Measurements from ENCODE around the gene PDE4D. TPM values are rescaled to one million over a fixed set of nuclear protein-coding genes. Genes with fewer than 3 reads are reported as not detected.
"Not testable (repeated sequence)": the region's sequence is repeated elsewhere in the genome, so short reads cannot be mapped to it uniquely, and the experiment has no call there.

Gene PDE4D
- polyA plus RNA-seq, 4 donors: 17.5 to 31.9 (median 22.8) TPM

GRCh38 chr5:59394956-59395355, 498.6 kb downstream of the PDE4D start:
- not testable (repeated sequence) for DNase-seq (ENCODE audit: low read depth in 4 of 4, low spot score in 3 of 4)

DNA sequence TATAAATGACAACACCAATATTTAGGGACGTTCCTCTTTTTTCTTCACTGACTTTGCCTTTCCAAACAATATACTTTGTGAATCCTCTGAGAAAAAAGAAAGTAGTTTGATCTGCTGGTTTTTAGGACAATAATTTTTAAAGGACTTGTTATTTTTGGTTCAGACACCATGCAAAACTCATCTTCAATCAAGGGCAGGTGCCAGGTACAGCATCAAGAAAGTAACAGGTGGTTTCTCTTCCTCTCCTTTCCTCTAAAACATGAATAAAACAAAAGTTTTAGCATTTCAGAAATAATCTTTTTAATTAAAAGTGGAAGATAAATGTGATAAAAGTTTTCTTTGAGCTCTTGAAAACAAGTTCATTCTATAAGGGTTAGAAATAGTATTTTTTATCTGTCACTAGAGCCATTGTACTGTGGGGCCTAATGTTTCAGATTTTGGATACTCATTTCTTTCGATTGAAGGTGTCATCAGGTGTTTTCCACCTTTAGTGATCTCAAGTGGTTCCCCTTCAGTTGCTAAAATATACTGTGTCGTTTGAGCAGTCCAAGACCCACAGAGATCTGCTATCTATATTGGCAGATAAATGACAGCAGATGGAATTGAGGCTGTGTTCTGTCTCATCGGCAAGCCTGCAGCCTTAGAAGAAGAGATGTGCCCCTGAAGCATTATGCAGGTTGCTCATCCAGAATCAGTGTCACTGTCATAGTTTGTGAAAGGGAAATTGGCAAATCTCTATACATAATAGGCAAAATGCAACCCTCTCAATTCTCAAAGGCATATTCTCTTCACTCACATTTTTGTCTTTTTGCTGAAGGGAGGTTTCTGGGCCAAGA, 499.7 kb downstream of the PDE4D start:
- DNase-seq (ENCODE audit: low read depth in 4 of 4, low spot score in 3 of 4): no peak

GRCh38 chr5:59391576-59391975, 501.9 kb downstream of the PDE4D start:
- no peak for DNase-seq (ENCODE audit: low read depth in 4 of 4, low spot score in 3 of 4)

DNA sequence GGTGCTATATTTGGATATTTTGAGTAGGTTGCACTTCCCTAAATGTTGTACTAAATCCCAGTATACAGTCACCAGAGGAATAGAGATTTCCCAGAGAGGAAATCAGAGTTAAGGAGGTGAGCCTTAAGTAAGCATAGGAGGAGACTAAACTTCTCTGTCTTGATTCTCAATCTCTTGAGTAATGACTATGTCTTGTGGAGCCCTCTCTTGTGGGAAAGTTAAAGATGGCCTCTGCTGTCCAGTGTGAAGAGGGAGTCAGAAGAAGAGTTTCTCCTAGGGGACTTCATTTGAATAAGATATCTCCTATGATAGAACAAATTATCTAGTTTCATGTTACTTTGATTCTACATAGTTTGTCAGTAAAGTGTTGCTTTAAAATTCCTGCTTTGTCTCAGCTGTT, 502.5 kb downstream of the PDE4D start:
- DNase-seq (ENCODE audit: low read depth in 4 of 4, low spot score in 3 of 4): no peak

DNA sequence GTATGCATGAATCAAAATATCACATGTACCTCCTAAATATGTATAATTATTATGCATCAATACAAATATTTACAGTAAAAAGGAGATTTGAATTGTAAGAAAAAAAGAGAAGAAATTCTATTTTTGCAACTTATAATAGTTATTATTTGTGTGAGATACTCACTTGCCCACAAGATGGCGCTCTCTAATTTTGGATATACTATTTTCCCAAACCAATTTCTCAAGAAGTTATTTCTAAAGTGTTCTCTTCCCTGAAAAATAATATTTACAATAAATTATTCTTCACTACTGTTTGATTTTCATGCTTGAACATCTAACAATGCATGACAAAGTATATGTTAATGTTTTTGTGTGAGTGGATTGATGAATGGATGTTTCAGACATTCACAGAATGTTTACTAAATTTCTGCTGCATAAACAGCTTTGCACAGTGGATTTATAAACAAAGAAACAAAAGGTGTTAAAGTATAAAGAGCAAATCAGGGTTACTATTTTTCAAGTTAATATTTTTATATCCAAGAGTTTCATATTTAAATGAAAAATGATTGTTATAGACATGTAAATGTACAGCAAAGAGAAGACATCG, 503.4 kb downstream of the PDE4D start:
- peak in 3 of 4 donors; percentile 12 to 17 (median 14) for DNase-seq (ENCODE audit: low read depth in 4 of 4, low spot score in 3 of 4)

- DNase-seq (ENCODE audit: low read depth in 4 of 4, low spot score in 3 of 4): no peak
Observed at GRCh38 chr5:59387127-59387526, 506.4 kb downstream of the PDE4D start.

DNA sequence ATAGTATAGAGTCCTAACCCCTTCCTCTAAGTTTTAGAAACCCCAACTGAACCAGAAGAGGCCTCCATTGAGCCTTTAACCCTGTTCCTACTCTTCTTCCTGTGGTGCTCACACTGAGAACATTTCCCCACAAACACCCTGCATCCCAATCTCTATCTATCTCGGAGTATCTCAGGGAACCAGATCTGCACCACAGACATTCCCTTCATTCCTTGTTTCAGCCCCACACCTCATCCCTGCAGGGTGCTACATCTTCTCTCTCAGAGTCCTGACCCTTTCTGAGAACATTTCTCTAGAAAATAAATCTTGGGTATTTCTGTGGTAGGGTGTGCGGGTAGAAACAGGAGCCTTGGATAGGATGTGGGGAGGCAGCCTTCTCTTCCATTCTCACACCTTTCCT, 507.8 kb downstream of the PDE4D start:
- no peak for DNase-seq (ENCODE audit: low read depth in 4 of 4, low spot score in 3 of 4)

GRCh38 chr5:59380350-59380951, 513.1 kb downstream of the PDE4D start:
- peak in 3 of 4 donors; percentile 44 to 53 (median 49) for DNase-seq (ENCODE audit: low read depth in 4 of 4, low spot score in 3 of 4)

GRCh38 chr5:59374036-59374435, 519.5 kb downstream of the PDE4D start:
- not testable (repeated sequence) for DNase-seq (ENCODE audit: low read depth in 4 of 4, low spot score in 3 of 4)

DNA sequence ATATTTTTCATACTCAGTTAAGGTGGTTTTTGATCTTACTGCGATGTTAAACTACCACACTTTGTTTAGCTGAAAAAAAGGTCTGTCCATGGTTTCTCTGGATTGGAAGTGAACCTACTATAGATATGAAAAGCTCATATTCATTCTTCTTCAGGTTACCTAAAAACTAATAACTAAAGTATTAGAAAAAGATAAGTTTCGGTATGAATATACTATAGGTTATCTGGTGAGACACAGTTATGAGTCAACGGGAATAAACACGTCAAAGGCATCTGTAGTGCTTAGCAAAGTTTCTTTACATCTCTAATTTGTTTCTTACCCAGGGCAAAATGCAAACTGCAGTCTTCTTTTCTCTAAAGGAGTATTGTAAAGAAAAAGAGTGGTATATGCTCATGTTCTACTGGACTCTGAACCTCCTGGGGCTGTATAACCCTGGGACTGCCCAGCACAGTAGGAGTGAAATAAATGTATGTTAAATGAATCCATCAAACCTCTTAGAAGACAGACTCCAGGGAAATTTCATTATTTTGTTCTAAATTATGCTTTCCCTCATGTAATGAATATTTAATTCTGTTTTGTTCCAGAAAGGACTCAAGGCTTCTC, 521.9 kb downstream of the PDE4D start:
- DNase-seq (ENCODE audit: low read depth in 4 of 4, low spot score in 3 of 4): no peak

DNA sequence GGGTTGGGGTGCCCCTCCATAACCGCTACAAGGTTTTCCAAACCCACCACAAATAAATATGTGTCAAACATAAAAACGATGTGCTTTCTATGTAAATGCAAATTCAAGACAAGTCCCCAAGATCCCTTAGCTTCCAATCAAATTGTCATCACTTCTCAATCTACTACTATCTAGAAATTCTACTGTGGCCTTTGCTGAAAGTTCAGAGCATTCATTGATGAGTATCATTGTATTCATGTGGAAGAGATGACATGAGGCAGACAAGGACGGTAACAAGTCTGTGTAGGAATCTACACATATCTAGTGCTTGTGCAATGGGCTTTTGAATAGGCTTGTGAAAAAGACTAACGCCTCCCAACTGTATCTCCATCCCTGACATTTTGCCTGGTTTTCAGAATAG, 524.6 kb downstream of the PDE4D start:
- no peak for DNase-seq (ENCODE audit: low read depth in 4 of 4, low spot score in 3 of 4)

- DNase-seq (ENCODE audit: low read depth in 4 of 4, low spot score in 3 of 4): peak in 1 of 4 donors; percentile 59
Observed at GRCh38 chr5:59367791-59368394, 525.6 kb downstream of the PDE4D start.

DNA sequence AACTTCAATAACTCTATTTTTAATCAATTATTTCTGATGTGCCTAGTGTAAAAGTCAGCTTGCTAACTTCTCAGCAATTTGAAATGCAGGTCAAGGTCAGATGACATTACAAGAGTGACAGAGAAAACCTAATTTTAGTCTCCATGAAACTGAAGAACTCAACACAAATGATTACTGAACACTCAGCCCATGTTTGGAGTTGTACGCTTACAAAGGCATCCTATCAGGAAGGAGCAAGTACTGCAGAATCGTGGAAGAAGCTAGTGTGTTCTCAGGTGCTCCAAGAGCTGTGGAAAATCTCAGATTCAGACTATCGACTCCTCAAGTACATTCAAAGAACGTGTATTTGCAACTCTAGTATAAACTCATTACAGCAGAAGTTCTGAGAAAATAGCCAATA, 526.7 kb downstream of the PDE4D start:
- no peak for DNase-seq (ENCODE audit: low read depth in 4 of 4, low spot score in 3 of 4)

GRCh38 chr5:59362438-59362837, 531.1 kb downstream of the PDE4D start:
- DNase-seq (ENCODE audit: low read depth in 4 of 4, low spot score in 3 of 4): no peak

- no peak for DNase-seq (ENCODE audit: low read depth in 4 of 4, low spot score in 3 of 4)
Observed at GRCh38 chr5:59361454-59361853, 532.1 kb downstream of the PDE4D start.

GRCh38 chr5:59360130-59360555, 533.4 kb downstream of the PDE4D start:
- no peak for DNase-seq (ENCODE audit: low read depth in 4 of 4, low spot score in 3 of 4)

DNA sequence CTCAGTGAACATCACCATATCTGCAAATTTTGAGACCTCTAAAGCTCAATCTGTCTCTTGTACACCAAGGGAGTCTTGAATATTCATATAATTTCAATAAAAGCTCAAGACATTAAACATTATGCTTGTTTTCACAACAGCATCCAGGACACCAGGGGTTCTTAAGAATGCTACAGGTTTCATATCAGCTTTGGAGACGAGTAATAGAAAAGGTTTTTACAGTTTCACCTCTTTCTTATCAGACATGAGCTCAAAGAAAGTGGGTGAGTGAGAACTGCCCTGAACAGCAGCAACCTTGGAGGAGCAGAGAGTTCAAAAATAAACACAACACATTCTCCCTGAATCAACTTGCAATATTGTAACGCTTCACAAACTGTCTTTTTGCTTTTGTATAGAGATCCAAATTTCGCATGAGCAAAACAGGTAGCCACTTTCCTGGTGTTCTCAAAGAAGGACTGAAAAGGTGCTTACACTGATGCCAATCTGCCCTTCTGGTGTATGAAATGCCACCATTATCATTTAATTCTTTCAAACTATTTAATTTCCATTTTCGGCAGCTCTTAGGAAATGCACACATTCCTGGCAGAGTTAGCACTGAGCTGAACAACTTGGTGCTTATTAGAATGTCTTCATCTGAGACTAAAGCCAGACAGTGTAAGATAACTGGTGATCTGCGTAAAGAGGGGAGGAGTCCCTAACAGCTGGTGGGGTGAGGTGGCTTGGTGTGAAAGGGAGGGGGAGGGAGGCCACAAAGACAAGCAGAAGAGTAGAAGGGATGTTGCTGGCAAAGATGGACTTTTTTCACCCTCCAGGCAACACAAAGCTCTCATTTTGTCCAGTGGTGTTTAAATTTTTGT, 535.3 kb downstream of the PDE4D start:
- no peak for DNase-seq (ENCODE audit: low read depth in 4 of 4, low spot score in 3 of 4)

DNA sequence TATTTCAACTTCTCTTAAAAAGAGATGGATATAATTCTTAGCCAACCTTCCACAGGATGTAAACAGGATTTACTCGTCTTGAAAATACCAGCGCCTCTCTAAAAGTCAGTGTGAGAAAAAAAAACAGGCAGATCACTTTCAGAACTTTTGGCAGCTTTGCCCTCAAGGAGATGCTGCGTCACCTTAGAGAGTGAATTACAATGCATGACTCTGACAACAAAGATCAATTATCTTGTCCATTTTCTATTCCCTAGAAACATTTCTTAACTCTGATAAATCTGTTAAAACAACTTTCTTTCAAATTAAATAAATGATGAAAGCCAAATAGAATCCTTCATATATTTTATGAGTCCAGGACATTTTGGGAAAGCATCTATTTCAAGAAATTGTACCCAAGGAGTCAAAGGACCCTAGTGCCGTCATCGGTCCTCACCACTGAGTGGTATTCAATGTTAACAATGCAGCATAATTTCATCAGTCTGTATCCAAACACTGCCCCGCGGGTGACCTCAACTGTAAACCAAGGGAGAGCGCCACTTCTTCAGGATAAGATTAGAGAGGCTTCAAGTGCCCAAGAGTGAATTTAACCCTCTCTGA, 536.0 kb downstream of the PDE4D start:
- DNase-seq (ENCODE audit: low read depth in 4 of 4, low spot score in 3 of 4): no peak

DNA sequence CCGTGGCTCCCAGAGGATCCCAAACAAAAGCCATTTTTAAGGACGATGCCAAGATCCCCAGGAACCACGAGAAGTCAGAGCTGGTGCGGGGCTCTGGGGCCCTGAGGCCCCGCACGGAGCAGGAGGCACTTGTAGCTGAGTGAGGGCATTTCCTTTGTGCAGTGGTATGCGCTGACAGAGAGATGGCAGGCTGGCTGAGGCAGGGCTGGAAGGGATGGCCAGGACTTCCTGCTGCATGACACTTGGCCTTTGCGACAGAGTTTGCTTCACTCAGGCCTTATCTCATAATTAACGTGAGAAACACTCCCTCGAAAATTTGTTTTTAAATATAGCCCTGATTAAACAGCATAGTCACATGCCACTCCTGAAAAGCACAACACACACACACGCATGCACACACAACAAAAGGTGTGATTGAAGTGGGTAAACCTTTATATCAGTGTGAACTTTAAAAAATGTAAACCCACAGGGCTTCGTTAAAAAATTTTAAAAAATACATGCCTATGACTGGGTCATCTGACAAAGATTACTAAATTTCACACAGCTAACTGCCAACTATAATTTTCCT, 536.6 kb downstream of the PDE4D start:
- no peak for DNase-seq (ENCODE audit: low read depth in 4 of 4, low spot score in 3 of 4)

Data from left renal pelvis (tissue), 4 donors.